GM06990 (cell line): ENCODE data around the gene TNFSF8.

Source experiments
- DNase-seq: peaks from one replicate; pipeline ENCODE4 v3.0.0-alpha.2; 2011; ENCODE audit not compliant: insufficient read length; ENCODE audit errors: extremely low read depth
- H3K27me3 ChIP-seq: replicated peaks from 2 replicates; pipeline ENCODE4 v1.6.0; 2011; ENCODE audit warnings: low read length; ENCODE audit not compliant: control insufficient read depth, insufficient read depth
- H3K36me3 ChIP-seq: 2 replicates; pipeline ENCODE4 v1.5.1; 2011; ENCODE audit warnings: low read length; ENCODE audit not compliant: control insufficient read depth, insufficient read depth
- H3K4me3 ChIP-seq: replicated peaks from 2 replicates; pipeline ENCODE4 v1.5.1; 2011; ENCODE audit warnings: low read depth, mild to moderate bottlenecking, control low read depth, low read length
- CTCF ChIP-seq: IDR thresholded peaks from 2 replicates; pipeline ENCODE4 v1.5.1; 2011; ENCODE audit warnings: low read length, control low read depth, mild to moderate bottlenecking, inconsistent platforms; ENCODE audit not compliant: insufficient read depth, poor library complexity, severe bottlenecking

Gene TNFSF8

DNA sequence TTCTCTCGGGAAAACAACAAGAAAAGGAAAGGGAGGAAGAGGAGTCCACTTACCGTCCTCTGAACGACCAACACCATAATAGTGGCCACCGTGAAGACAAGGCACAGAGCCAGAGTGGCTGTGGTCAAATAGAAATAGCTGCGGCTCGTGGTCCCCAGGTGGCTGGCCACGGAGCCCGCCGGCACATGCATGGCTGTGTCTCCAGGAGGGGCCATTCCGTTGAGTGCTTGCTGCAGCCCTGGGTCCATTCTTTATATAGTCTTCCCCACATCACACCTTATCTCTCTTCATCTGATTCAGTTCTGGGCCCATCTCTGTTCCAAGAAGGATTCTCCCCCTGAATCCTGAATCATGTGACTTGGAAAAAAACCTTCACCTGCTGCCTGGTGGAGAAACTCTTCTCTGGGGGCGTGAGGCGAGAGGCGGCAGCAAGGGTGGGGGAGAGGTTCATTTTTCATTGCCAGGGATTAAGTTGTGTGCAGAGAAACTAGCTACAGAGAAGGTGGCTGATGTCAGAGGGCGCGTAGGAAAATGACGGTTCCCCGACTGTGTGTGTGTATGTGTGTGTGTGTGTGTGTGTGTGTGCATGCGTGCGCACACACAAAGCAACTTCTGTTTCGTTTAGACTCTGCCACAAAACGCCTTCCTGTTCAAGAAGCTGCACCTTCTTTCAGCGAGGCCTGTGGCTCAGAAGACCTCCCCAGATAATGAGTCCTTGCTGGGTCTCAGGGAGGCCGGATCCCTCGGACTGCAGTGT, at the start of gene TNFSF8:
TNFSF8 (minus strand) TSS at position 536 of the 757 bp plus-strand sequence; CDS start at position 248, 288 bp downstream.
- Histone ChIP-seq H3K4me3 (peak within 1 kb of the TSS; percentile 8), H3K36me3 (no peaks in the 10 kb centered on the region), H3K27me3 (peaks cover 2% of the 10 kb centered on the region)
- TF ChIP-seq CTCF = no peak
- no peak for DNase-seq

DNA sequence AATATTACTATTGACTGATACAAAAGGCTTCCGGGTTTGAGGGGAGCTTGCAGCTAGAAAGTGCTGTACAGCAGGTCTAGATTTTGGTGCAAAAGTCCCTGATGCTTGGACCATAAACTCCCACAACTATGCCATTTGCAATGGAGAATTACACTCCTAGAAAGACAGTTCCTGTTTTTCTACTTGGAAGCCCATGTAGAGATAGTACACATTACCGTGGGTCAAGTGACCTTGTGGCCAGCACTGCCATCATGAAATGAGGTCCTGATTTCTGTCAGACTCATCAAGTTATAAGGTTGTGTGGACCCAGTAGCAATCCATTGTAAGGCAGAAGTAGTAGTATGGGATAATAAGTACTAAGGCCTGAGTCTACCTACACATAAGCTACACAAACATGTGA, 42.8 kb upstream of the TNFSF8 start:
- DNase-seq = no peak
- H3K4me3 ChIP-seq = no peak overlapping the region
- H3K36me3 ChIP-seq = no peaks in the 10 kb centered on the region
- TF ChIP-seq CTCF = no peak
- H3K27me3 ChIP-seq = no peaks in the 10 kb centered on the region

DNA sequence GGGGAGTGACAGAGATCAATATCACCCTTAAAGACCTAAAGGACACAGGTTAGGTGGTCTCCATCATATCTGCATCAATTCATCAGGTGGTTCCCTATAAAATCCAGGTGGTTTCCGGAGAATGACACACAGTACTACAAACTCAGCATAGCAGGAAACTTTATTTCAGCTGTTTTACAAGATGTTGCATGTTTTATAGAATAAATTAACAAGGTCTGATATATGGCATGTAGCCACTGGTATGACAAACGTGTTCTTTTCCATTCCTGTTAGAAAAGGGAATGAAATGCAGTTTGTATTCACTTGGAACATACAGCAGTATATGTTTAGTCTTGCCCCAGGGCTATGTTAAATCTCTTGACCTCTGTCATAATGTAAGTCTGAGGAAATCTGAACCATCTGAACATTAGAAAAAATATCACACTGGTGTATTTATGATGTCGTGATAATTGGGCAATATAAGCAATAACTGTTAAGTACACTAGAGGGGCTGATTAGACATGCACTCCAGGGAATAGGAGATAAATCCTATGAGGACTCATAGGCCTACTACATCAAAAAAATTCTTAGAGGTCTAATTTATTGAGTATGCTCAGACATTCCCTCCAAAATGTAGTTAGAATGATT, 42.2 kb upstream of the TNFSF8 start:
- Histone ChIP-seq H3K36me3 (no peaks in the 10 kb centered on the region), H3K27me3 (no peaks in the 10 kb centered on the region), H3K4me3 (no peak overlapping the region)
- no peak for DNase-seq
- no peak for TF ChIP-seq CTCF

- no peak for TF ChIP-seq CTCF
- H3K4me3 ChIP-seq = no peak overlapping the region
- no peaks in the 10 kb centered on the region for H3K27me3 ChIP-seq
- H3K36me3 ChIP-seq = no peaks in the 10 kb centered on the region
- no peak for DNase-seq
These were observed 38.9 kb upstream of the TNFSF8 start for GRCh38 chr9:114969269-114969668.

DNA sequence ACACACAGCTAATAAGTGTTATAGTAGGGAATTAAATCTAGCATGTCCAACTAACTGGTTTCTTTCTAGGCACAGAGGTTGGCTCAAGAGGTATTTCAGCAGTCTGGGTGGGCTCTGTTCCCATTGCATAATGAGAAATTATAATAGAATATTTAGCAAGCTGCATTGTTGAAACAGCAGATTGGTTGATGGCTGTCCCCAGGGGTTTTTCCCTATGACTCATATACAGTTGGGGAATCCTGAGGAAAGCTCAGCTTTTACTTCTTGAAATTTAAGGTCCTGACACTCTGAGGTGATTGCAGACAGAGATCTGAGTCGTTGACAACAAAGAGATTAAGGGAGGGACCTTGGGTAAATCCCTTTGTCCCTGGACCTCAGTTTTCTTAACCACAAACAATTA, 38.3 kb upstream of the TNFSF8 start:
- DNase-seq = no peak

More for the DNA sequence above, 38.3 kb upstream of the TNFSF8 start:
- Histone ChIP-seq H3K4me3 (no peak overlapping the region), H3K27me3 (no peaks in the 10 kb centered on the region), H3K36me3 (no peaks in the 10 kb centered on the region)
- TF ChIP-seq CTCF = no peak
